SIG-M5 (cell line): ENCODE results near the gene SLC14A1.

Experiments used
- DNase-seq: peaks from one replicate; lab custom pipeline; 2025; lab: John Stamatoyannopoulos, UW

SLC14A1 gene

GRCh38 chr18:45723567-45724355 is at the start of gene SLC14A1:
SLC14A1 (plus strand) TSS chr18:45724181; CDS start chr18:45730321, 6,140 bp downstream.
- no peak for DNase-seq

GRCh38 chr18:45677276-45677807 is 46.6 kb upstream of the SLC14A1 start:
- no peak for DNase-seq

- no peak for DNase-seq
Measured at GRCh38 chr18:45678441-45678840, 45.5 kb upstream of the SLC14A1 start.

GRCh38 chr18:45678850-45679249 is 45.1 kb upstream of the SLC14A1 start:
- no peak for DNase-seq

GRCh38 chr18:45680066-45680690 is 43.8 kb upstream of the SLC14A1 start:
- no peak for DNase-seq

GRCh38 chr18:45682181-45682580 is 41.8 kb upstream of the SLC14A1 start:
- no peak for DNase-seq

GRCh38 chr18:45684341-45685115 is 39.5 kb upstream of the SLC14A1 start:
- no peak for DNase-seq

- DNase-seq: peak; percentile 58
Measured at GRCh38 chr18:45686891-45687611, 36.9 kb upstream of the SLC14A1 start.

GRCh38 chr18:45687621-45688020 is 36.4 kb upstream of the SLC14A1 start:
- no peak for DNase-seq

- no peak for DNase-seq
Measured at GRCh38 chr18:45688113-45688512, 35.9 kb upstream of the SLC14A1 start.

- DNase-seq: no peak
Measured at GRCh38 chr18:45688833-45689232, 35.1 kb upstream of the SLC14A1 start.

GRCh38 chr18:45689396-45689795 is 34.6 kb upstream of the SLC14A1 start:
- no peak for DNase-seq

GRCh38 chr18:45690975-45691815 is 32.8 kb upstream of the SLC14A1 start:
- no peak for DNase-seq

GRCh38 chr18:45691816-45692179 is 32.2 kb upstream of the SLC14A1 start:
- no peak for DNase-seq

GRCh38 chr18:45702708-45703265 is 21.2 kb upstream of the SLC14A1 start:
- DNase-seq: no peak

GRCh38 chr18:45708831-45709230 is 15.2 kb upstream of the SLC14A1 start:
- no peak for DNase-seq

- DNase-seq: no peak
Measured at GRCh38 chr18:45712061-45712460, 11.9 kb upstream of the SLC14A1 start.

- no peak for DNase-seq
Measured at GRCh38 chr18:45713239-45713638, 10.7 kb upstream of the SLC14A1 start.

- DNase-seq: no peak
Measured at GRCh38 chr18:45715212-45715780, 8.7 kb upstream of the SLC14A1 start.

GRCh38 chr18:45719106-45719505 is 4.9 kb upstream of the SLC14A1 start:
- no peak for DNase-seq
